ENCODE measurements around the gene USH2A. TPM values are rescaled to one million over a fixed set of nuclear protein-coding genes. Genes with fewer than 3 reads are reported as not detected.

USH2A gene
- total and polyA plus RNA-seq, 8 donors, result 0.37 to 0.58 TPM; not detected in 6

DNA sequence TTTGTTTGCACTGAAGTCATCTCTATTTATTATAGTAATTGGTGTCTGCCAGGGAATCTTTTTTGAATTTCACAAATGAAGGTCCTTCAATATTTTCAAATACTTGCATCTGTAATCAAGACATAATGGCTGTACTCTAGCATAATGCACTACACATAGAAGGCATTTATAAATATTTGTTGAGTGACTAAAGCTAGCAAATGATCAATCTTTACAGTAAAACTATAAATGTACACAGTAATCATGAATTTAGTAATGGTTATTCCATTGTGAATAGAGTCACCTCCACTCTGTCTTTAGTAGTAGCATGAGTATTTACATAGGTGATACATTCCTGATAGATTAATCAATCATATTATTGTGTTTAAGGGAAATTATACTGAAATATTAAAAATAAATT is 119.6 kb downstream of the USH2A start:
- Histone ChIP-seq H3K9me3 (no peaks in the 10 kb centered on the region), H3K27me3 (no peaks in the 10 kb centered on the region), H3K4me1 (no peaks in the 10 kb centered on the region), H3K36me3 (no peaks in the 10 kb centered on the region), H3K27ac (no peak overlapping the region), H3K4me3 (no peak overlapping the region)
- no peak for DNase-seq
- intact Hi-C loops (cut with DNase I; ENCODE audit: low total_unique reads), result no loop called here
- TF ChIP-seq POLR2AphosphoS5 (IDR thresholded peaks at IDR 0.05) (no peak), EP300 (IDR thresholded peaks at IDR 0.05) (no peak), POLR2A (IDR thresholded peaks at IDR 0.05) (no peak)
- TF ChIP-seq, protein P1, sequence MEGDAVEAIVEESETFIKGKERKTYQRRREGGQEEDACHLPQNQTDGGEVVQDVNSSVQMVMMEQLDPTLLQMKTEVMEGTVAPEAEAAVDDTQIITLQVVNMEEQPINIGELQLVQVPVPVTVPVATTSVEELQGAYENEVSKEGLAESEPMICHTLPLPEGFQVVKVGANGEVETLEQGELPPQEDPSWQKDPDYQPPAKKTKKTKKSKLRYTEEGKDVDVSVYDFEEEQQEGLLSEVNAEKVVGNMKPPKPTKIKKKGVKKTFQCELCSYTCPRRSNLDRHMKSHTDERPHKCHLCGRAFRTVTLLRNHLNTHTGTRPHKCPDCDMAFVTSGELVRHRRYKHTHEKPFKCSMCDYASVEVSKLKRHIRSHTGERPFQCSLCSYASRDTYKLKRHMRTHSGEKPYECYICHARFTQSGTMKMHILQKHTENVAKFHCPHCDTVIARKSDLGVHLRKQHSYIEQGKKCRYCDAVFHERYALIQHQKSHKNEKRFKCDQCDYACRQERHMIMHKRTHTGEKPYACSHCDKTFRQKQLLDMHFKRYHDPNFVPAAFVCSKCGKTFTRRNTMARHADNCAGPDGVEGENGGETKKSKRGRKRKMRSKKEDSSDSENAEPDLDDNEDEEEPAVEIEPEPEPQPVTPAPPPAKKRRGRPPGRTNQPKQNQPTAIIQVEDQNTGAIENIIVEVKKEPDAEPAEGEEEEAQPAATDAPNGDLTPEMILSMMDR (IDR thresholded peaks at IDR 0.05), result no peak

DNA sequence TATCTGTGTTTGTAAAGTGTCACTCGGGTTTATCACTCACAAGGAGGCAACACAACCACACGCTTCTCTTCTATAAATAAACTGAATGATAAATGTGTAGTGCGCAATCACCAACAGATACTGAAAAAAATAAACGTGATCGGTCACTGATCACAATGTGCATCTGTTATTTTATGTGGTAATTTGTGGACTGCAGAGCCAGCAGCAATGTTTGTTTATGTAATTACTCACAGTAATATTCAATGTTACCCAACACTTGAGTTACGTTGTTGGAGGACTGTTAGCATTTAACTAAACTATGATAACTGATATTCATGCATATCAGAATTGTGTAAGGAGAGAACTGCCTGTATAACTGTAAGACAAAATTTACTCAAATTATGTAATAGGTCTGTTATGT is 129.6 kb downstream of the USH2A start:
- Histone ChIP-seq H3K27me3 (no peaks in the 10 kb centered on the region), H3K9me3 (no peaks in the 10 kb centered on the region), H3K27ac (no peak overlapping the region), H3K36me3 (no peaks in the 10 kb centered on the region), H3K4me1 (no peaks in the 10 kb centered on the region), H3K4me3 (no peak overlapping the region)
- 31 to 51% (median 39%) methylated on average over 6 of the region's 6 CpGs for WGBS, 5 donors
- DNase-seq, result no peak
- TF ChIP-seq EP300 (IDR thresholded peaks at IDR 0.05), result no peak
- TF ChIP-seq, protein P1 (IDR thresholded peaks at IDR 0.05), result no peak
- no peak for TF ChIP-seq POLR2AphosphoS5 (IDR thresholded peaks at IDR 0.05)
- no peak for TF ChIP-seq POLR2A (IDR thresholded peaks at IDR 0.05)
- intact Hi-C loops (cut with DNase I; ENCODE audit: low total_unique reads), result no loop called here

DNA sequence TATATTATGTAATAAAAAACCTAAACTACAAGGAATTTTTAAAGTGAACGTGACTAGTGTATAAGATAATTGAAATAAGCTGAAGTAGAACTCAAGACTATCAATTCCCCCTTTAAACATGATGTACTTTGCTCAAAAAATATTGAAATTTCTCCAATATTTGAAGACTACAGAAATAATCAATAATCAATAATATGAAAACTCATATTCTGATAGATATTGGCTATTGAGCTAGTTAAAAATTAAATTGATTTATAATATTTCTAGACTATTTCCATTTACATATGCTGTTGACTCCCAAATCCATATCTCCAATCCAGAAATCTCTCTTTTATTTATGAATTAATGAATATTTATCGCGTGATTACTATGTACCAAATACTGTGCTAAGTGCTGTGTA is 133.2 kb downstream of the USH2A start:
- Histone ChIP-seq H3K27me3 (no peaks in the 10 kb centered on the region), H3K4me3 (no peak overlapping the region), H3K27ac (no peak overlapping the region), H3K36me3 (no peaks in the 10 kb centered on the region), H3K9me3 (peaks cover 0 to 8% (median 3%) of the 10 kb centered on the region in 4 donors), H3K4me1 (no peaks in the 10 kb centered on the region)
- no peak for DNase-seq
- WGBS, 5 donors, result 52 to 88% (median 58%) methylated on average over 3 of the region's 3 CpGs
- intact Hi-C loops (cut with DNase I; ENCODE audit: low total_unique reads), result no loop called here
- TF ChIP-seq POLR2AphosphoS5 (IDR thresholded peaks at IDR 0.05) (no peak), EP300 (IDR thresholded peaks at IDR 0.05) (no peak), POLR2A (IDR thresholded peaks at IDR 0.05) (no peak)
- TF ChIP-seq, protein P1 (IDR thresholded peaks at IDR 0.05), result no peak

DNA sequence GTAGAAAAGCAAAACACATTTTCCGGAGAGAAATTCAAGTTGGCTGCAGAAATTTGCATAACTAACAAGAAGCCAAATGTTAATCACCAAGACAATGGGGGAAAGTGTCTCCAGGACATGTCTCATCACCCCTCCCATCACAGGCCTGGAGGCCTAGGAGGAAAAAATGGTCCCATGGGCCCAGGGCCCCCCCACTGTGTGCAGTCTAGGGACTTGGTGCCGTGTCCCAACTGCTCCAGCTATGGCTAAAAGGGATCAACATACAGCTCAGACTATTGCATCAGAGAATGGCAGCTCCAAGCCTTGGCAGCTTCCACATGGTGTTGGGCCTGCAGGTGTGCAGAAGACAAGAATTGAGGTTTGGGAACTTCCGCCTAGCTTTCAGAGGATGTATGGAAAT is 138.2 kb downstream of the USH2A start:
- DNase-seq, result no peak
- TF ChIP-seq POLR2A (IDR thresholded peaks at IDR 0.05) (no peak), POLR2AphosphoS5 (IDR thresholded peaks at IDR 0.05) (no peak), EP300 (IDR thresholded peaks at IDR 0.05) (no peak)
- TF ChIP-seq, protein P1 (IDR thresholded peaks at IDR 0.05), result no peak
- Histone ChIP-seq H3K4me3 (no peak overlapping the region), H3K36me3 (no peaks in the 10 kb centered on the region), H3K9me3 (peaks cover 0 to 13% (median 8%) of the 10 kb centered on the region in 4 donors), H3K27me3 (no peaks in the 10 kb centered on the region), H3K4me1 (no peaks in the 10 kb centered on the region), H3K27ac (no peak overlapping the region)
- intact Hi-C loops (cut with DNase I; ENCODE audit: low total_unique reads), result no loop called here
- 57 to 91% (median 64%) methylated on average over 3 of the region's 3 CpGs for WGBS, 5 donors
